Measurements from ENCODE around the gene DLG1.

Gene DLG1

GRCh38 chr3:197317250-197317963 lies 19.0 kb upstream of the DLG1 start:
- no peak for DNase-seq

DNA sequence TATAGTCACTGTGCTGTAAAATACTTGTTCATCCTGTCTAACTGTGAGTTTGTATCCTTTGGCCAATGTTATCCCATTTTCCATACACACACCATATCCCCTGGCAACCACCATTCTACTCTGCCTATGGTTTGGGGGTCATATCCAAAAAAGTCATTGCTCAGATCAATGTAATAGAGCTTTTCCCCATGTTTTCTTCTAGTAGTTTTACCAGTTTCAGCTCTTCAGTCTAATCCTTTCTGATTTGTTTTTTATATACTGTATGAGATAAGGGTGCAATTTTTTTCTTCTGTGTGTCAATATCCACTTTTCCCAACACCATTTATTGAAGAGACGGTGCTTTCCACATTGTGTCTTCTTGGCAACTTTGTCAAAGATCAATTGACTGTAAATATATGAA lies 14.0 kb upstream of the DLG1 start:
- no peak for DNase-seq

DNA sequence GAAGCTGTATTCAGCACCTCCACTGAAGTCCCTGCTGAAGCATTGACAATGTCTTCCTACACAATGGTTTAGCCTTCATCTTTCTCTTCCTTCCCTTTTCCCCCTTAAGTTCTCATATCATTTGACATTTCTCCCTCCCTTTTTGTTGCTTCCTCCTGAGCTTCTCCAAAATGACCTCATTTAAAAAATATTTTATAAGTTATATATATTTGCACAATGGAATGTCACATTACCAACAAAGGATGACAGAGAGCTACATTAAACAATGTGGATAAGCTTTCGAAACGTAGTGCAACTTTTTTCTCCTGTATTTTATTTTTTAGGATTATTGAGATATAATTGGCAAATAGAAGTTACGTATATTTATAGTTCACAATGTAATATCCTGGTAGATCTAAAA lies 13.2 kb upstream of the DLG1 start:
- no peak for DNase-seq

GRCh38 chr3:197309528-197310361 lies 11.3 kb upstream of the DLG1 start:
- no peak for DNase-seq

- no peak for DNase-seq
These were observed 10.2 kb upstream of the DLG1 start for GRCh38 chr3:197308591-197308990.

- no peak for DNase-seq
These were observed 8.1 kb upstream of the DLG1 start for GRCh38 chr3:197306374-197307086.

- DNase-seq = no peak
These were observed 7.4 kb upstream of the DLG1 start for GRCh38 chr3:197305854-197306253.

- no peak for DNase-seq
These were observed 5.0 kb upstream of the DLG1 start for GRCh38 chr3:197303452-197303851.

GRCh38 chr3:197302696-197303341 lies 4.4 kb upstream of the DLG1 start:
- DNase-seq = no peak

- DNase-seq = no peak
These were observed 3.6 kb upstream of the DLG1 start for GRCh38 chr3:197302033-197302432.

- DNase-seq = no peak
These were observed 1.9 kb upstream of the DLG1 start for GRCh38 chr3:197300361-197300760.

- peak in 1 of 2 experiments; percentile 21 for DNase-seq
These were observed 788 bp upstream of the DLG1 start for GRCh38 chr3:197298945-197299854.

GRCh38 chr3:197297476-197298340 lies 704 bp downstream of the DLG1 start:
- DNase-seq = peak; percentile 82 to 86

DNA sequence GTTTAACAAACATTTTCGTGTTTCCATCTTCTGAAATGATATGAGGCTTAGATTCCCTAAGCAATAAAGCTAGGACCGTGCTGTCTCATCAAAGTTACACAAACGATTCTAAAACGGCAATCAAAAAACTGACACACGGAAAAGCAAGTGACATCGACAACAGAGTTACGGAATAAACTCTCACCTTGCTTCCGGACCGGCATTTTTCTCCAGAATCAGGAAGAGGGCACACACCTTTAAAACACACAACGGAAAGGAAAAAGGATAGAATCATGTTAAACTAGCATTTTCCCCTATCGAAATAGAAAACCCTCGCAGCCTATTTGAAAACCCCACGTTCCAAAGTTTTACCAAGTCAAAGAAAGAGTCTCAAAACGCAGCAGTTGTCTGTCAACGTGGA lies 1.4 kb downstream of the DLG1 start:
- no peak for DNase-seq

DNA sequence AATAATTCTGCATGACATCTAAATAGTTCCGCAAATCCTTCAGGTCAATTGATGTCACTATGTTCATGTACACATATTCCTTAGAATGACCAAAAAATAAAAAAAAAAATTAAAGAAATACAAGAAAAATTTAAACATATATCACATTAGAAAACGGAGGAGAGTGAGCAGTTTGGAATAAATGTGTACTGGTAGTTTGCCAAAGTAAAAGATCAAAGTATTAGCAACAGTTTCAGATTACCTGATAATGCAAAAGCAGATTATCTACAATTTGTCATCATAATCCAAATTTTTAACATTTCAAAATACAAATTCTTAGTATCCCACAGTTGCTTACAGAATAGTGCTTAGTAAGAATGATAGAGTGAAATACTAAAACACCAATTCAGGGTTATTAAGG lies 1.9 kb downstream of the DLG1 start:
- DNase-seq = no peak

- no peak for DNase-seq
These were observed 2.5 kb downstream of the DLG1 start for GRCh38 chr3:197295871-197296270.

- no peak for DNase-seq
These were observed 4.7 kb downstream of the DLG1 start for GRCh38 chr3:197293605-197294237.

- DNase-seq = no peak
These were observed 5.8 kb downstream of the DLG1 start for GRCh38 chr3:197292648-197293047.

DNA sequence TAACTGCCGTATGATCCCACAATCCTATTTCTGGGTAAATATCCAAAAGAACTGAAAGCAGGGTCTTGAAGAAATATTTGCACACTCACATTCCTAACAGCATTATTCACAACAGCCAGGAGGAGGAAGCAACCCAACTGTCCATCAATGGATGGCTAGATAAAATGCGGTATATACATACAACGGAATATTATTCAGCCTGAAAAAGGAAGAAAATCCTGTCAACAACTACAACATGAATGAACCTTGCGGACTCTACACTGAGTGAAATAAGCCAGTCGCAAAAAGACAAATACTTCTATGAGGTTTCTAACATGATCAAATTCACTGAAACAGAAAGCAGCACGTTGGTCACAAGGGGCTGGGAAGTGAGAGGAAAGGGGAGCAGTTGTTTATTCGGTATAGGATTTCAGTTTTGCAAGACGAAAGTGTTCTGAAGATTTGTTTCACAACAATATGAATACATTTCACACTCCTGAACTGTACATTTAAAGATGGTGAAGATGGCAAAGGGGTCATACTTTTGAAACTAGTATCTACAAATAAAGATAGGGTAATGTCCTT lies 6.2 kb downstream of the DLG1 start:
- DNase-seq = no peak

- no peak for DNase-seq
These were observed 8.7 kb downstream of the DLG1 start for GRCh38 chr3:197289726-197290125.
